Caco-2 (cell line): ENCODE data around the gene TMEM187. TPM values are rescaled to one million over a fixed set of nuclear protein-coding genes. Genes with fewer than 3 reads are reported as not detected.
A peak's percentile ranks its signal among the peaks of the same experiment; 100 is the strongest.

Source experiments
- BruUV-seq: library from RNA; stranded (reverse); fragments of 400-500 nt; replicated peaks from 2 replicates; lab custom pipeline; 2021; lab: Mats Ljungman, UMichigan
- CTCF ChIA-PET: fragments of 300-600 bp; sonication (Branson Sonifier 250); formaldehyde crosslinking; loops from one replicate; lab custom pipeline; 2022; ENCODE audit warnings: antibody characterized with exemption; lab: Charles Lee
- POLR2A ChIA-PET: fragments of 300-600 bp; sonication (Branson Sonifier 250); formaldehyde crosslinking; loops from one replicate; lab custom pipeline; 2022; ENCODE audit warnings: antibody characterized with exemption; lab: Charles Lee
- DNase-seq, 2 experiments: peaks; one replicate each; pipeline versions ENCODE4 v3.0.0 to v3.0.0-alpha.2; 2020 to 2022
- H3K27me3 ChIP-seq: replicated peaks from 2 replicates; pipeline ENCODE4 v1.6.0; 2011; ENCODE audit warnings: low read length; ENCODE audit not compliant: control insufficient read depth, insufficient read depth
- H3K36me3 ChIP-seq: 2 replicates; pipeline ENCODE4 v1.5.1; 2011; ENCODE audit warnings: low read length; ENCODE audit not compliant: control insufficient read depth, insufficient read depth
- H3K4me1 ChIP-seq: fragments of 250-450 bp; sonication (Bioruptor Pico); 2 replicates; pipeline ENCODE4 v1.5.1; 2020; ENCODE audit warnings: mild to moderate bottlenecking
- H3K4me3 ChIP-seq: 2 replicates; pipeline ENCODE4 v1.5.1; 2011; ENCODE audit warnings: low read depth, mild to moderate bottlenecking, control low read depth, low read length
- H3K9me3 ChIP-seq: fragments of 250-450 bp; sonication (Bioruptor Pico); 2 replicates; pipeline ENCODE4 v1.5.1; 2020; ENCODE audit warnings: mild to moderate bottlenecking, moderate library complexity
- H3K27ac Mint-ChIP-seq: one replicate; pipeline ENCODE4 v1.8.0; 2022; ENCODE audit warnings: mixed read lengths; ENCODE audit not compliant: unreplicated experiment
- H3K27me3 Mint-ChIP-seq: one replicate; pipeline ENCODE4 v1.8.0; 2022; ENCODE audit warnings: mixed read lengths; ENCODE audit not compliant: insufficient read depth, unreplicated experiment
- H3K36me3 Mint-ChIP-seq: one replicate; pipeline ENCODE4 v1.8.0; 2022; ENCODE audit warnings: mild to moderate bottlenecking, mixed read lengths; ENCODE audit not compliant: insufficient read depth, unreplicated experiment
- H3K4me1 Mint-ChIP-seq: one replicate; pipeline ENCODE4 v1.8.0; 2022; ENCODE audit warnings: low read depth, mixed read lengths; ENCODE audit not compliant: unreplicated experiment
- H3K4me3 Mint-ChIP-seq: one replicate; pipeline ENCODE4 v1.8.0; 2022; ENCODE audit warnings: mild to moderate bottlenecking, moderate library complexity, mixed read lengths; ENCODE audit not compliant: unreplicated experiment
- H3K9me3 Mint-ChIP-seq: one replicate; pipeline ENCODE4 v1.8.0; 2022; ENCODE audit warnings: mixed read lengths; ENCODE audit not compliant: unreplicated experiment
- intact Hi-C: fragments of 100-400 bp; cut with micrococcal nuclease; formaldehyde crosslinking; loops from one replicate; pipeline ENCODE4 v1.10.0; 2022; ENCODE audit not compliant: unreplicated experiment
- total RNA-seq: library from RNA; stranded (reverse); gene quantifications from 2 replicates; pipeline ENCODE4 v1.2.3, GENCODE V29; 2022
- TF ChIP-seq, protein P1 (sequence below), 2 experiments: fragments of 200-600 bp in 1 of 2; IDR thresholded peaks; 1 replicate in 1 of 2; 2 replicates in 1 of 2; pipeline versions ENCODE4 v1.5.1 to v1.8.0; 2011 to 2022; ENCODE audit warnings: antibody characterized with exemption in 1 of 2, control low read depth in 1 of 2, inconsistent platforms in 1 of 2, low read depth in 1 of 2, low read length in 1 of 2, mild to moderate bottlenecking in 1 of 2, moderate library complexity in 1 of 2; ENCODE audit not compliant: insufficient read depth in 1 of 2, severe bottlenecking in 1 of 2, unreplicated experiment in 1 of 2

The TMEM187 gene
- total RNA-seq, 1 experiment from 2014 or later = 4.9 TPM

DNA sequence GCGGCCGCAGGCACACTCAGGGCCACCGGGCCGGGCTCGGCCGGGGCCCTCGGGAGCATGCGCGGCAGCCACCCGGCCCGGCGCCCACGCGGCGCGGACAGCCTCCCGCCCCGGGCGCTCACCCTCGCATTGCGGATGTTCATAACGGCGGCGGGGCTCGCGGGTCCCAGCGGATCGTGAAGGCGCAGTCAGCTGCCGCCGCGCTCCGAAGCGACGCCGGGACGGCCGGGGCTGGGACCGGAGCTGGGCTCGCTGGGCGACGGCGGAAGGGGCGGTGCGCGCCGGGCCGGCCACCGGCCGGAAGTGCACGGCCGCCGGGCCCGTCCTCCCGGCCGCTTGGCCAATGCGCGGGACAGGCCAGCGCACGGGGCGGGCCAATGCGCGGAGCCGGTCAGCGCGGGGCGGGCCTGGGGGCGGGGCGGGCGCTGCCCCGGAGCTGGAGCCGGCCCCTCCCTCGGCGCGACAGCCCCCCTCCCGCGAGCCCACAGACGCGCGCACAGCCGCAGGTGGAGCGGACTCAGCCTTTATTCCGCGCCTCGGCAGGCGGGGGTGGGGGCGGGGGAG lies 37.7 kb upstream of the TMEM187 start, which contains the start of gene NAA10:
TSS of gene NAA10 (minus strand) at position 276 of the 564 bp plus-strand sequence. CDS start at position 143, 133 bp downstream.
- intact Hi-C loops = no loop called here
- peaks cover 15% of the 10 kb centered on the region for H3K36me3 Mint-ChIP-seq
- H3K27ac Mint-ChIP-seq = no peak within 1 kb of the TSS

DNA sequence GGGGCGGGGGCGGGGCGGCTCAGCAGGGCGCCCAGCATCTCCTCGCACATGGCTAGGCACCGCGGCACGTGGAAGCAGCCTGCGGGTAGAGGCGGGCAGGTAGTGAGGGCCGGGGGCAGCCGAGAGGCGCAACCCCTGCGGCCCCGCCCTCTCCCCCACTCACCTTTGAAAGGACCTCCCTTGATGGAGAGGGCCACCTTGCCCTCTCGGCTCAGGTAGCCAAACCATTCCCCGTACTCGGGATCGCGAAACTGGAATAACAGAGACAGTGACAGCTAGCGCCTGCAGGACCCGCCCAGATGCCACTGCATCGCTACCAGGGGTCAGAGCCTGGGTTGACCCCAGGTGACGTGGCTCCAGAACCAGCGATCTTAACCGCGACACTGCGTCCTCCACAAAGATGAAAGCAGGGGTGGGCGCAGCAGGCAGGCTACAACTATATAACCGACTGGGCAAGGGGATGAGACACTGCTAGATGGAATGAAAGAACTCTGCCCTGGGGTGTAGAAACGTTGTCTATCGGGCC lies 37.2 kb upstream of the TMEM187 start:
- TF ChIP-seq, protein P1, sequence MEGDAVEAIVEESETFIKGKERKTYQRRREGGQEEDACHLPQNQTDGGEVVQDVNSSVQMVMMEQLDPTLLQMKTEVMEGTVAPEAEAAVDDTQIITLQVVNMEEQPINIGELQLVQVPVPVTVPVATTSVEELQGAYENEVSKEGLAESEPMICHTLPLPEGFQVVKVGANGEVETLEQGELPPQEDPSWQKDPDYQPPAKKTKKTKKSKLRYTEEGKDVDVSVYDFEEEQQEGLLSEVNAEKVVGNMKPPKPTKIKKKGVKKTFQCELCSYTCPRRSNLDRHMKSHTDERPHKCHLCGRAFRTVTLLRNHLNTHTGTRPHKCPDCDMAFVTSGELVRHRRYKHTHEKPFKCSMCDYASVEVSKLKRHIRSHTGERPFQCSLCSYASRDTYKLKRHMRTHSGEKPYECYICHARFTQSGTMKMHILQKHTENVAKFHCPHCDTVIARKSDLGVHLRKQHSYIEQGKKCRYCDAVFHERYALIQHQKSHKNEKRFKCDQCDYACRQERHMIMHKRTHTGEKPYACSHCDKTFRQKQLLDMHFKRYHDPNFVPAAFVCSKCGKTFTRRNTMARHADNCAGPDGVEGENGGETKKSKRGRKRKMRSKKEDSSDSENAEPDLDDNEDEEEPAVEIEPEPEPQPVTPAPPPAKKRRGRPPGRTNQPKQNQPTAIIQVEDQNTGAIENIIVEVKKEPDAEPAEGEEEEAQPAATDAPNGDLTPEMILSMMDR (IDR thresholded peaks at IDR 0.05; ENCODE audit: insufficient read depth in 1 of 2, low read depth in 1 of 2, low read length in 1 of 2, severe bottlenecking in 1 of 2, unreplicated experiment in 1 of 2) = no peak
- H3K27me3 Mint-ChIP-seq = no peaks in the 10 kb centered on the region
- no peaks in the 10 kb centered on the region for H3K27me3 ChIP-seq
- H3K36me3 ChIP-seq = no peaks in the 10 kb centered on the region
- peaks cover 15% of the 10 kb centered on the region for H3K36me3 Mint-ChIP-seq
- H3K9me3 ChIP-seq = no peaks in the 10 kb centered on the region
- intact Hi-C loops = no loop called here
- no peak overlapping the region for H3K27ac Mint-ChIP-seq
- peak overlapping the region; percentile 56 for H3K4me3 ChIP-seq
- BruUV-seq = no TSS peak
- peak; percentile 34 to 47 for DNase-seq
- H3K9me3 Mint-ChIP-seq = no peaks in the 10 kb centered on the region
- H3K4me1 ChIP-seq = 0 out of 2 replicates have a peak, but pooled peaks cover 3% of the 10 kb centered on the region
- ChIA-PET CTCF (interaction anchor here (1.1 kb wide), 1 partner anchor 12 kb away, joined by 6 read pairs; no protein-coding TSS in a partner anchor), POLR2A (interaction anchor here (1.2 kb wide), 1 partner anchor 10 kb away, joined by 3 read pairs; the partner anchor contains the start of gene ARHGAP4)
- H3K4me1 Mint-ChIP-seq = peaks cover 4% of the 10 kb centered on the region
- H3K4me3 Mint-ChIP-seq = peak overlapping the region; percentile 66

More for the DNA sequence above, 37.7 kb upstream of the TMEM187 start, which contains the start of gene NAA10:
- Mint-ChIP-seq H3K4me1 (no peaks in the 10 kb centered on the region), H3K27me3 (no peaks in the 10 kb centered on the region), H3K4me3 (peak within 1 kb of the TSS; percentile 76), H3K9me3 (no peaks in the 10 kb centered on the region)
- Histone ChIP-seq H3K36me3 (no peaks in the 10 kb centered on the region), H3K4me3 (peak within 1 kb of the TSS; percentile 56), H3K4me1 (no peaks in the 10 kb centered on the region), H3K9me3 (no peaks in the 10 kb centered on the region), H3K27me3 (no peaks in the 10 kb centered on the region)
- TF ChIP-seq, protein P1 (IDR thresholded peaks at IDR 0.05; ENCODE audit: insufficient read depth in 1 of 2, low read depth in 1 of 2, low read length in 1 of 2, severe bottlenecking in 1 of 2, unreplicated experiment in 1 of 2) = no peak
- ChIA-PET POLR2A (interaction anchor here (1.2 kb wide), 1 partner anchor 9 kb away, joined by 3 read pairs; the partner anchor contains the start of gene ARHGAP4), CTCF (interaction anchor here (1.1 kb wide), 1 partner anchor 12 kb away, joined by 6 read pairs; no protein-coding TSS in a partner anchor)
- DNase-seq = peak; percentile 62 to 81
- BruUV-seq = no TSS peak

DNA sequence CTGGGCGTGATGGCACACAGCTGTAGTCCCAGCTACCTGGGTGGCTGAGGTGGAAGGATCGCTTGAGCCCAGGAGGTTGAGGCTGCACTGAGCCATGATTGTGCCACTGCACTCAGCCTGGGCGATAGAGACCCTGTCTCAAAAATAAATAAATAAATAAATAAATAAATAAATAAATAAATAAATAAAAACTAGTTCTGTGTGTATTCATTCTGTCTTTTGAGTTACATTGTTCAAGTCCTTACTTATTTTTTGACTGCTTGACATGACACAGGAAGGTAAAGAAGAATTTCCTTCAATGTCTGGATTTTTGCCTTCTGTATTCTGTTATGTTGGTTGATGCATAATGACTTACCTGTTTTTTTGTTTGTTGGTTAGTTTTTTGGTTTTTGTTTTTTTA lies 35.5 kb upstream of the TMEM187 start:
- no peak for DNase-seq
- Histone ChIP-seq H3K9me3 (no peaks in the 10 kb centered on the region), H3K27me3 (no peaks in the 10 kb centered on the region), H3K4me1 (0 out of 2 replicates have a peak, but pooled peaks cover 6% of the 10 kb centered on the region), H3K4me3 (no peak overlapping the region), H3K36me3 (no peaks in the 10 kb centered on the region)
- ChIA-PET POLR2A (interaction anchor here (0.6 kb wide), 1 partner anchor 9 kb away, joined by 3 read pairs; no protein-coding TSS in a partner anchor), CTCF (no interaction called here)
- TF ChIP-seq, protein P1 (IDR thresholded peaks at IDR 0.05; ENCODE audit: insufficient read depth in 1 of 2, low read depth in 1 of 2, low read length in 1 of 2, severe bottlenecking in 1 of 2, unreplicated experiment in 1 of 2) = no peak
- BruUV-seq = no TSS peak
- intact Hi-C loops = no loop called here
- no peaks in the 10 kb centered on the region for H3K9me3 Mint-ChIP-seq
- H3K27ac Mint-ChIP-seq = no peak overlapping the region
- H3K27me3 Mint-ChIP-seq = no peaks in the 10 kb centered on the region
- no peak overlapping the region for H3K4me3 Mint-ChIP-seq
- H3K36me3 Mint-ChIP-seq = peaks cover 6% of the 10 kb centered on the region
- peaks cover 5% of the 10 kb centered on the region for H3K4me1 Mint-ChIP-seq
